GM21619 (cell line): ENCODE data around the gene SPAAR.
"Not testable (repeated sequence)": the region's sequence is repeated elsewhere in the genome, so short reads cannot be mapped to it uniquely, and the experiment has no call there.

Source experiments
- ATAC-seq: cut with Tn5 transposase; IDR thresholded peaks from one replicate; pipeline ENCODE4 v1.9.1; 2021; ENCODE audit not compliant: unreplicated experiment

Gene SPAAR

GRCh38 chr9:35909274-35909673 lies at the start of gene SPAAR:
SPAAR (plus strand) TSS chr9:35909490; CDS start chr9:35910464, 974 bp downstream.
- no peak for ATAC-seq

GRCh38 chr9:35859990-35860339 lies 49.3 kb upstream of the SPAAR start:
- no peak for ATAC-seq

GRCh38 chr9:35861161-35861897 lies 48.0 kb upstream of the SPAAR start:
- no peak for ATAC-seq

DNA sequence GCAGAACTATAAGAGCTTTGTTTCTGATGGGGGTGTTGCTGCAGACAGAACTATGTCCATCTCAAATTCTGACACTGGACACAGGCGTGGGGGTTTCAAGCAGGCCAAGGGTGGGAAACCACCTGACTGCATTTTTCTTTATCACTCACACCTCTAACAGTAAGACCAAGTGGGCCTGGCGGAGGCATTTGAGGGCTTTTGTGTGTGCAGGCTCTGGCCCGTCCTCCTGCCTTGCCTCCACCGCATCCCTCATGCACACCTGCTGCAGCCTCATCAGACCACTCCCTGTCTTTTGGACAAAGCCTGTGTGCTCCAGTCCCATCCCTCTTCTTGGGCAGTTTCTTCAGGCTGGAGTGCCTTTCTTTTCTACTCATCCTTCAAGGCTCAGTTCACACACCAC lies 47.0 kb upstream of the SPAAR start:
- no peak for ATAC-seq

GRCh38 chr9:35863583-35863982 lies 45.7 kb upstream of the SPAAR start:
- ATAC-seq: no peak

DNA sequence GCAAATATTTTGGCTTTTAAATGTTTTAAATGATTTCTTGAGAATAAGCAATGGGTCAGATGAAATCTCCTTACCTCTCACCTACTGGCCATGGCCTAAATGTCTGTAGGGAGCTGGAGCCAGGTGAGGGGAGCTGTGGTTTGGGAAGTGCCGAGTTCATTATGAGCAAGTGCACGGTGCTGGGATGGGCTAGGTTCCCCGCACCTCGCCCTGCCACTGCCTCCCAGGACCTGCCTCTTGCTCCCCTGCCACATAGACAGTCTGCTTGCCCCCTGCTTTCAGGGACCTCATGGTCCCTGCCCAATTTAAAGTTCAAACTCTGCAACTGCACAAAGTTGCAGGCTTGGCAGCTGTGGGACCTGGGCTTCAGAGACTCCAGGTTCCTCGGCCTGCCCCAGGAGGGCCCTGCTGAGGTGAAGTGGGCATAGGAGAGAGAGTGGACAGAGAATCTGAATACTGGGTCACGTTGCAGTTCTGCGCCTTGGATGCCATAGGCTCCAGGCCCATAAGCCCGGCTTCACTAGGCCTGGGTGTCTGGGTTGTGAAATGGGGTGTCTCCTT lies 44.5 kb upstream of the SPAAR start:
- no peak for ATAC-seq

DNA sequence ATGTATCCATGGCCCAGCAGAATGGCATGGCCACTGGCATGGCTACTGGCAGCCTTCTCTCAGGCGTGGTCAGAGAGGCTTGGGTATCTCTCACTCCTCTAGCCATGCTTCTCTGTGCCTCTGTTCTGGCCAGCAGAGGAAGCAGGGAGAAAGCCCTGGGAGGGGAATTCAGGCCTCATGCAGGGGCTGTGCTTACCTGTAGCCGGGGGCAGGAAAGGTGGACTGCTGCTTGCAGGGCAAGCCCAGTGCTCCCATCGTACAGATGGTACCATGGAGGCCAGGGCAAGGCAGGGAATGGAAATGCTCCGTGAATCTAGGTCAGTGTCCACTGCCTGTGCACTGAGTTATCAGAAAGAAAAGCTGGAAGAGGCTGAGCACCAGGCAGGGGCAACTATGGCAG lies 41.8 kb upstream of the SPAAR start:
- ATAC-seq: no peak

- ATAC-seq: no peak
Measured at GRCh38 chr9:35868933-35869332, 40.4 kb upstream of the SPAAR start.

- no peak for ATAC-seq
Measured at GRCh38 chr9:35869621-35870216, 39.6 kb upstream of the SPAAR start.

DNA sequence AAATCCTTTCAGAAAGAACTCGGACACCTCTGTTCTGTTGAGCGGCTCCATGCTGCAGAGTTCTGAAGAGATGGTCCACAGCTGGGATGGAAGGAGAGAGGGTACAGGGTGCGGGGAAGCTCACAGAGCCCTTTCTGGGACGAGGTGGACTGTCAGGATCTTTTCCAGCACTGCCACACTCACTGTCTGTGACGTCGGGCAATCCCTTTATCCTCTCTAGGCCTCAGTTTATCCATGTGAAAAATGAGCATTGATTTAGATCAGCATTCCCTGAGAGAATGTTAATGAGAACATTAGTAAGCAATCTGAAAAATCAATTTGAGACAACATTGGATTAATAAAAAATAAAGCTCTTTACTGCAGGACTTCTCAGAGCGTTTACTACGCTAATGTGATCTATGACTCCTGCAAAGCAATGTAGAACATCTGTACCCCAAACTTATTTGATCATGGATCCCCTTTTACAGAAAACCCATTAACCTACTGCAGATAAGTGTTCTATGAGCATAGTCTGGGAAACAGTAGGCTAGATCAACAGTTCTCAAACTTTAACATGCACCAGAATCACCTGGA lies 38.9 kb upstream of the SPAAR start, which contains the start of gene OR13J1:
OR13J1 (minus strand) TSS at position 51 of the 573 bp plus-strand sequence; CDS start at position 51, 0 bp downstream.
- no peak for ATAC-seq

DNA sequence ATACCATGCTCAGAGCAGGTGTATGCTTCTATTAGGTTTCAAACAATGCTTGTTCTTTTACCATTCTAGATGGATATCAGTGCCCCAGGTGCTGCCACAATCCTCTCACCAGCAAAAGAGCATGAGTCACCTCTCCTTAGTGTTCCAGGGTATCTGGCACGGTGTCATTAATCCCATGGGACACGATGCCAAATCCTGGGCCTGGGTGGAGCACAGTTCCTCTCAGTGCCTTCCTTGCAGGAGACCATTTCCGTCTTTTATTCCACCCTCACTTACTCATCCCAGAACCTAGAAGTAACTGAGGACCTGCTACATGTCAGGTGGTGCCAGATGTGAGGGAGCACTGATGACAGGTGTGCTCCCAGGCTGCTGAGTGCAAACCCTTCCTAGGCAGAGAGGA lies 37.7 kb upstream of the SPAAR start:
- no peak for ATAC-seq

GRCh38 chr9:35872505-35872904 lies 36.8 kb upstream of the SPAAR start:
- no peak for ATAC-seq

- ATAC-seq: no peak
Measured at GRCh38 chr9:35882263-35882848, 26.9 kb upstream of the SPAAR start.

GRCh38 chr9:35882996-35883395 lies 26.3 kb upstream of the SPAAR start:
- no peak for ATAC-seq

DNA sequence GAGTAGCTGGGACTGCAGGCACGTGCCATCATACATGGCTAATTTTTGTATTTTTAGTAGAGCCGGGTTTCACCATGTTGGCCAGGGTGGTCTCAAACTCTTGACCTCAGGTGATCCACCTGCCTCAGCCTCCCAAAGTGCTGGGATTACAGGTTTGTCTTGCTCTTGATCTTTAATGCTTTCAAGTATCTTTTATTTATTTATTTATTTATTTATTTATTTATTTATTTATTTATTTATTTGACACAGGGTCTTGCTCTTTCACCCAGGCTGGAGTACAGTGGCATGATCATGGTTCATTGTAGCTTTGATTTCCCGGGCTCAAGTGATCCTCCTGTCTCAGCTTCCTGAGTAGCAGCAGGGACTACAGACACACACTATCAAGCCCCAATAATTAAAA lies 24.4 kb upstream of the SPAAR start:
- ATAC-seq: not testable (repeated sequence)

DNA sequence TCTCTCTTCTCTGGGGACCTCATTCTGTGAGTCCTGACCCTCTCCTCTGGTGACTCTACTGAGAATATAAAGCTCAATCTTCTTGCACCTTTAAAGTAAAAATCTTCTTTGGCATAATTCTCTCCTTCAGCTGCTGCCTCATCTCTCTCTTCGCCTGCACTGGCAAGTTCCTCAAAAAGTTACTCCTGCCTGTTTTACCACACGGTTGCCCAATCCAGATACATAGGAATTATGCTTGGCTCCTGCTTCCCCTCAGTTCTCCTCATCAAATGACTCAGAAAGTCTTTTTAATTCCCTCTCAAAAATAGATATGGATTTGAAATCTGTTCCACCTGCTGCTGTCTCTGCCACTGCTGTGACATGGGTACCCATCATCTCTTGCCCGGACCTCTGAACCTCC lies 17.6 kb upstream of the SPAAR start:
- ATAC-seq: no peak

- ATAC-seq: no peak
Measured at GRCh38 chr9:35892051-35892450, 17.2 kb upstream of the SPAAR start.

DNA sequence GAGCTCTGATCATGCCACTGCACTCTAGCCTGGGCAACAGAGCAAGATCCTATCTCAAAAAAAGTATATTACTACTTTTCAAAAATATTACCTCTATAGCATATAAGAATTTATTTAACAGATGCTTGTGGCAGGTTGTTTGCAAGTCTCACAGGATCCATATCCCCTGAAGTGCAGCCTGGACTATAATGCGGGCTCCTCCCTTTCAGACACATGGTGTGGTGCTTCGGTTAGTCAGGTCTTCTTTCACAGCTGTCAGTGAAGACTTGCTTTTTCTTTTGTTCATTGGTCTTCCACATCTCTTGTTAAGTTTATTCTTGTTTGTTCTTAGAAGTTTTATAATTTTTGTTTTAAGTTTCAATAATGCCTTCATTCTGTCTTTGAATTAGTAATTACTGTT lies 12.7 kb upstream of the SPAAR start:
- ATAC-seq: no peak

GRCh38 chr9:35897376-35898099 lies 11.8 kb upstream of the SPAAR start:
- ATAC-seq: not testable (repeated sequence)

DNA sequence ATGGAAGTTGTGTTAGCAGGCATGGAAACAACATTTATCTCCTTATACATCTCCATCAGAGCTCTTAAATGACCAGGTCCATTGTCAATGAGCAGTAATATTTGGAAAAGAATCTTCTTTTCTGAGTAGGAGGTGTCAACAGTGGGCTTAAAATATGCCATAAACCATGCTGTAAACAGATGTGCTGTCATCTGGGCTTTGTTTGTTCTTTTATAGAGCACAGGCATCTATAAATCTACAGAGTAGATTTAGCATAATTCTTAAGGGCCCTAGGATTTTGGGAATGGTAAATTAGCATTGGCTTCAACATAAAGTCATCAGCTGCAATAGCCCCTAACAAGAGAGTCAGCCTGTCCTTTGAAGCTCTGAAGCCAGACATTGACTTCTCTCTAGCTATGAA lies 11.0 kb upstream of the SPAAR start:
- no peak for ATAC-seq

GRCh38 chr9:35899021-35899420 lies 10.3 kb upstream of the SPAAR start:
- ATAC-seq: no peak
